ENCODE data around the gene ACTA1. TPM values are rescaled to one million over a fixed set of nuclear protein-coding genes. Genes with fewer than 3 reads are reported as not detected.

ACTA1 gene
- total and polyA plus RNA-seq, 2 donors (not counting 3 experiments of a cell fraction or from before 2014, with no cell fraction given): 0.22 to 0.33 TPM

DNA sequence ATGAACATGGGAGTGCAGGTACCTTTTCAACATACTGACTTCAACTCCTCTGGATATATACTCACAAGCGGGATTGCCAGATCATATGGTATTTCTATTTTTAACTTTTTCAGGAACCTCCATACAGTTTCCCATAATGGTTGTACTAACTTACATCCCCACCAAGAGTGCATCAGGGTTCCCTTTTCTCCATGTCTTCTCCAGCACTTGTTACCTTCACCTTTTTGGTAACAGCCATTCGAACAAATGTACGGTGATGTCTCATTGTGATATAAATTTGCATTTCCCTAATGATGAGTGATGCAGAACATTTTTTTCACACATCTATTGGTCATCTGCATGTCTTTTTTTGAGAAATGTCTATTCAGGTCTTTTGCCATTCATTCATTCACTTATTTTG lies 25.9 kb upstream of the ACTA1 start:
- H2AFZ ChIP-seq (ENCODE audit: low read depth, low read length): no peak overlapping the region
- H3K79me2 ChIP-seq (ENCODE audit: control insufficient read depth, insufficient read depth, low read length): no peaks in the 10 kb centered on the region
- TF ChIP-seq POLR2A (IDR thresholded peaks at IDR 0.05; ENCODE audit: low read depth, low read length) (no peak), FOS (IDR thresholded peaks at IDR 0.05; ENCODE audit: borderline replicate concordance, insufficient read depth, low read length) (no peak), POLR2AphosphoS5 (IDR thresholded peaks at IDR 0.05; ENCODE audit: insufficient read depth, low read depth, low read length) (no peak), JUN (IDR thresholded peaks at IDR 0.05; ENCODE audit: borderline replicate concordance, insufficient read depth, insufficient read length, low read depth) (no peak), EZH2 (IDR thresholded peaks at IDR 0.05; ENCODE audit: borderline replicate concordance, low read depth, low read length, severe bottlenecking) (no peak), GATA2 (IDR thresholded peaks at IDR 0.05; ENCODE audit: insufficient read depth, insufficient read length, low read depth, low read length) (no peak), MYC (IDR thresholded peaks at IDR 0.05; ENCODE audit: low read depth, low read length) (no peak)
- TF ChIP-seq, protein P1, sequence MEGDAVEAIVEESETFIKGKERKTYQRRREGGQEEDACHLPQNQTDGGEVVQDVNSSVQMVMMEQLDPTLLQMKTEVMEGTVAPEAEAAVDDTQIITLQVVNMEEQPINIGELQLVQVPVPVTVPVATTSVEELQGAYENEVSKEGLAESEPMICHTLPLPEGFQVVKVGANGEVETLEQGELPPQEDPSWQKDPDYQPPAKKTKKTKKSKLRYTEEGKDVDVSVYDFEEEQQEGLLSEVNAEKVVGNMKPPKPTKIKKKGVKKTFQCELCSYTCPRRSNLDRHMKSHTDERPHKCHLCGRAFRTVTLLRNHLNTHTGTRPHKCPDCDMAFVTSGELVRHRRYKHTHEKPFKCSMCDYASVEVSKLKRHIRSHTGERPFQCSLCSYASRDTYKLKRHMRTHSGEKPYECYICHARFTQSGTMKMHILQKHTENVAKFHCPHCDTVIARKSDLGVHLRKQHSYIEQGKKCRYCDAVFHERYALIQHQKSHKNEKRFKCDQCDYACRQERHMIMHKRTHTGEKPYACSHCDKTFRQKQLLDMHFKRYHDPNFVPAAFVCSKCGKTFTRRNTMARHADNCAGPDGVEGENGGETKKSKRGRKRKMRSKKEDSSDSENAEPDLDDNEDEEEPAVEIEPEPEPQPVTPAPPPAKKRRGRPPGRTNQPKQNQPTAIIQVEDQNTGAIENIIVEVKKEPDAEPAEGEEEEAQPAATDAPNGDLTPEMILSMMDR (IDR thresholded peaks at IDR 0.05; ENCODE audit: extremely low read depth in 1 of 2, insufficient read depth in 1 of 2, low read depth in 1 of 2, low read length in 2 of 2): no peak
- TF ChIP-seq, protein P2, sequence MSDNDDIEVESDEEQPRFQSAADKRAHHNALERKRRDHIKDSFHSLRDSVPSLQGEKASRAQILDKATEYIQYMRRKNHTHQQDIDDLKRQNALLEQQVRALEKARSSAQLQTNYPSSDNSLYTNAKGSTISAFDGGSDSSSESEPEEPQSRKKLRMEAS (IDR thresholded peaks at IDR 0.05; ENCODE audit: insufficient read depth, insufficient read length): no peak
- dilution Hi-C loops (cut with MboI; ENCODE audit: extremely low pct_ligation_motif_present, low sequenced_read_pairs) (no loop called here), intact Hi-C loops (cut with micrococcal nuclease) (no loop called here)
- no peaks in the 10 kb centered on the region for H3K9me1 ChIP-seq (replicated peaks; ENCODE audit: control insufficient read depth, extremely low read depth, insufficient read depth, low read length)
- no peaks in the 10 kb centered on the region for H3K4me1 ChIP-seq (ENCODE audit: control insufficient read depth, extremely low read depth, insufficient read depth, low read length)
- ChIA-PET POLR2A (no interaction called here), CTCF (interaction anchor here (1.0 kb wide), 1 partner anchor 201 kb away, joined by 3 read pairs; no protein-coding TSS in a partner anchor)
- H3K4me2 ChIP-seq (ENCODE audit: insufficient read depth, low read length): no peak overlapping the region
- no peaks in the 10 kb centered on the region for H3K27me3 ChIP-seq (ENCODE audit: control insufficient read depth in 2 of 2, insufficient read depth in 2 of 2, low read length in 2 of 2)
- no peaks in the 10 kb centered on the region for H4K20me1 ChIP-seq (replicated peaks; ENCODE audit: control insufficient read depth, extremely low read depth, insufficient read depth, low read length)
- H3K9ac ChIP-seq (replicated peaks; ENCODE audit: extremely low read depth, insufficient read depth, low read length): no peak overlapping the region
- FAIRE-seq: no peak
- no peaks in the 10 kb centered on the region for H3K9me3 ChIP-seq (replicated peaks; ENCODE audit: control insufficient read depth, insufficient read depth, low read length)
- H3K36me3 ChIP-seq (ENCODE audit: control insufficient read depth in 2 of 2, extremely low read depth in 1 of 2, insufficient read depth in 2 of 2, low read length in 2 of 2): peaks cover 13 to 26% of the 10 kb centered on the region in 2 experiments
- no peak for DNase-seq (ENCODE audit: low read depth, low spot score)
- no peak overlapping the region for H3K4me3 ChIP-seq (replicated peaks in 1 of 3; ENCODE audit: insufficient read depth in 1 of 3, low read depth in 1 of 3, low read length in 3 of 3)
- BruUV-seq (replicated peaks): no TSS peak
- no peak overlapping the region for H3K27ac ChIP-seq (ENCODE audit: insufficient read depth, low read depth, low read length)
